HepG2 (cell line): ENCODE measurements around the gene ZNF367. TPM values are rescaled to one million over a fixed set of nuclear protein-coding genes. Genes with fewer than 3 reads are reported as not detected.

Experiments
- BCL6 ChIP-seq: IDR thresholded peaks from 2 replicates; pipeline ENCODE4 v1.6.1; 2016; ENCODE audit warnings: missing genetic modification reagents, missing compliant biosample characterization
- JDP2 ChIP-seq: sonication (generic); formaldehyde crosslinking; IDR thresholded peaks from 2 replicates; pipeline ENCODE4 v1.8.1; 2022; ENCODE audit warnings: missing genetic modification reagents, borderline replicate concordance
- MYPOP ChIP-seq: sonication (generic); formaldehyde crosslinking; IDR thresholded peaks from 2 replicates; pipeline ENCODE4 v1.8.1; 2023; ENCODE audit warnings: mild to moderate bottlenecking, moderate library complexity, missing genetic modification reagents
- PRDM10 ChIP-seq: sonication (generic); formaldehyde crosslinking; IDR thresholded peaks from 2 replicates; pipeline ENCODE4 v1.4.0; 2020; ENCODE audit warnings: low read depth, missing genetic modification reagents
- SNRNP70 ChIP-seq: fragments of 200-400 bp; formaldehyde crosslinking; IDR thresholded peaks from 2 replicates; pipeline ENCODE4 v1.6.1; 2017; ENCODE audit warnings: mild to moderate bottlenecking, low read depth, low read length, moderate library complexity
- ZBTB43 ChIP-seq: sonication (generic); formaldehyde crosslinking; conservative IDR thresholded peaks from 2 replicates; pipeline ENCODE4 v1.4.0; 2020; ENCODE audit warnings: missing genetic modification reagents
- ZNF124 ChIP-seq: sonication (generic); formaldehyde crosslinking; IDR thresholded peaks from 2 replicates; pipeline ENCODE4 v1.4.0; 2020; ENCODE audit warnings: missing genetic modification reagents
- ZNF260 ChIP-seq: sonication (generic); formaldehyde crosslinking; IDR thresholded peaks from 2 replicates; pipeline ENCODE4 v1.4.0; 2020; ENCODE audit warnings: missing genetic modification reagents, low read depth, mild to moderate bottlenecking, borderline replicate concordance
- ZNF292 ChIP-seq: sonication (generic); formaldehyde crosslinking; IDR thresholded peaks from 2 replicates; pipeline ENCODE4 v1.8.1; 2022; ENCODE audit warnings: mild to moderate bottlenecking, low read depth, missing genetic modification reagents, borderline replicate concordance
- ZNF333 ChIP-seq: sonication (generic); formaldehyde crosslinking; IDR thresholded peaks from 2 replicates; pipeline ENCODE4 v1.4.0; 2020; ENCODE audit warnings: mild to moderate bottlenecking, missing genetic modification reagents, borderline replicate concordance
- ZNF354B ChIP-seq: sonication (generic); formaldehyde crosslinking; IDR thresholded peaks from 2 replicates; pipeline ENCODE4 v1.8.0; 2022; ENCODE audit warnings: mild to moderate bottlenecking, missing genetic modification reagents
- ZNF609 ChIP-seq: sonication (generic); formaldehyde crosslinking; IDR thresholded peaks from 2 replicates; pipeline ENCODE4 v1.4.0; 2020; ENCODE audit warnings: mild to moderate bottlenecking, missing genetic modification reagents, borderline replicate concordance
- ZNF616 ChIP-seq: sonication (generic); formaldehyde crosslinking; IDR thresholded peaks from 2 replicates; pipeline ENCODE4 v1.5.0; 2020; ENCODE audit warnings: low read depth, mild to moderate bottlenecking, missing genetic modification reagents
- ZNF652 ChIP-seq: IDR thresholded peaks from 2 replicates; pipeline ENCODE4 v1.6.1; 2016; ENCODE audit warnings: low read depth, borderline replicate concordance
- polyA plus RNA-seq, 8 experiments: library from polyadenylated mRNA; depleted of rRNA in 3 of 8; stranded (reverse) in 7 of 8; unstranded in 1 of 8; fragments of >200 nt; fragmentation: Illumina TruSeq in 4 of 8; extraction: Trizol in 4 of 8; gene quantifications; 2 replicates each; pipeline versions ENCODE4 v1.2.1 to v1.2.3, GENCODE V29; 2011 to 2016; ENCODE audit warnings: low read depth in 4 of 8, missing spikeins in 1 of 8, mixed read lengths in 1 of 8; ENCODE audit not compliant: insufficient read depth in 1 of 8
- total RNA-seq, 5 experiments: library from RNA; depleted of rRNA; stranded (reverse); fragments of >200 nt; fragmentation: Illumina TruSeq; extraction: Trizol; gene quantifications; 2 replicates each; pipeline ENCODE4 v1.2.3, GENCODE V29; 2016; ENCODE audit warnings: low read depth in 1 of 5

ZNF367 gene
- total and polyA plus RNA-seq, 2 of the 13 experiments (the other 11 are each of a cell fraction or from before 2014, with no cell fraction given): 2.9 to 7.7 TPM

- TF ChIP-seq ZBTB43 (CRISPR knock-in tag): peak; percentile 32; the same call in 1 of the 2 replicates
- TF ChIP-seq ZNF652: no peak
- TF ChIP-seq ZNF292 (CRISPR knock-in tag): no peak
- peak; percentile 67 for TF ChIP-seq BCL6 (CRISPR knock-in tag)
- no peak for TF ChIP-seq SNRNP70
- 0 out of 2 replicates have a peak, but pooled peaks have one; percentile 45 for TF ChIP-seq ZNF260
- TF ChIP-seq ZNF354B: no peak
- TF ChIP-seq ZNF609 (CRISPR knock-in tag): peak; percentile 88
- TF ChIP-seq ZNF616 (CRISPR knock-in tag): no peak; the same call in 1 of the 2 replicates
- TF ChIP-seq PRDM10 (CRISPR knock-in tag): no peak
- no peak for TF ChIP-seq ZNF124 (CRISPR knock-in tag)
- TF ChIP-seq JDP2 (CRISPR knock-in tag): no peak; the same call in 1 of the 2 replicates
- peak; percentile 66; the same call in 1 of the 2 replicates for TF ChIP-seq MYPOP (CRISPR knock-in tag)
- TF ChIP-seq ZNF333: peak; percentile 85; the same call in 1 of the 2 replicates
Measured at GRCh38 chr9:96417051-96417586, 1.1 kb downstream of the ZNF367 start (continued).
